Measurements from ENCODE around the gene OPN1MW2.
"Not testable (repeated sequence)": the region's sequence is repeated elsewhere in the genome, so short reads cannot be mapped to it uniquely, and the experiment has no call there.

OPN1MW2 gene

GRCh38 chrX:154238939-154239559, 19.5 kb downstream of the OPN1MW2 start:
- CTCF ChIA-PET, H3K36me3 Mint-ChIP-seq, H3K27ac Mint-ChIP-seq, H3K4me3 Mint-ChIP-seq, H3K27me3 Mint-ChIP-seq, H3K9me3 Mint-ChIP-seq, H3K4me1 Mint-ChIP-seq, DNase-seq: not testable (repeated sequence)

- DNase-seq, H3K36me3 Mint-ChIP-seq, H3K4me3 Mint-ChIP-seq, H3K4me1 Mint-ChIP-seq, H3K9me3 Mint-ChIP-seq, CTCF ChIA-PET, H3K27ac Mint-ChIP-seq, H3K27me3 Mint-ChIP-seq: not testable (repeated sequence)
Measured at GRCh38 chrX:154239982-154240503, 20.5 kb downstream of the OPN1MW2 start.

- H3K4me1 Mint-ChIP-seq, H3K27ac Mint-ChIP-seq, H3K36me3 Mint-ChIP-seq, H3K27me3 Mint-ChIP-seq, H3K4me3 Mint-ChIP-seq, CTCF ChIA-PET, H3K9me3 Mint-ChIP-seq, DNase-seq: not testable (repeated sequence)
Measured at GRCh38 chrX:154247377-154248045, 28.0 kb downstream of the OPN1MW2 start.

- H3K36me3 Mint-ChIP-seq, H3K27me3 Mint-ChIP-seq, H3K9me3 Mint-ChIP-seq, CTCF ChIA-PET, DNase-seq, H3K4me3 Mint-ChIP-seq, H3K27ac Mint-ChIP-seq, H3K4me1 Mint-ChIP-seq: not testable (repeated sequence)
Measured at GRCh38 chrX:154248076-154248475, 28.5 kb downstream of the OPN1MW2 start.

GRCh38 chrX:154257282-154257681, 37.7 kb downstream of the OPN1MW2 start, which contains the start of gene OPN1MW3:
TSS of gene OPN1MW3 (plus strand) at chrX:154257582. CDS start at chrX:154257620, 38 bp downstream.
- CTCF ChIA-PET, H3K9me3 Mint-ChIP-seq, DNase-seq, H3K4me3 Mint-ChIP-seq, H3K27me3 Mint-ChIP-seq, H3K4me1 Mint-ChIP-seq, H3K27ac Mint-ChIP-seq, H3K36me3 Mint-ChIP-seq: not testable (repeated sequence)

GRCh38 chrX:154258711-154259110, 39.2 kb downstream of the OPN1MW2 start:
- H3K27ac Mint-ChIP-seq, H3K4me1 Mint-ChIP-seq, DNase-seq, H3K4me3 Mint-ChIP-seq, H3K36me3 Mint-ChIP-seq, H3K9me3 Mint-ChIP-seq, H3K27me3 Mint-ChIP-seq, CTCF ChIA-PET: not testable (repeated sequence)

GRCh38 chrX:154263072-154263471, 43.5 kb downstream of the OPN1MW2 start:
- H3K36me3 Mint-ChIP-seq, DNase-seq, CTCF ChIA-PET, H3K27ac Mint-ChIP-seq, H3K9me3 Mint-ChIP-seq, H3K27me3 Mint-ChIP-seq, H3K4me3 Mint-ChIP-seq, H3K4me1 Mint-ChIP-seq: not testable (repeated sequence)

GRCh38 chrX:154269245-154269644, 49.7 kb downstream of the OPN1MW2 start:
- H3K27me3 Mint-ChIP-seq, H3K27ac Mint-ChIP-seq, DNase-seq, H3K9me3 Mint-ChIP-seq, H3K4me3 Mint-ChIP-seq, CTCF ChIA-PET, H3K36me3 Mint-ChIP-seq, H3K4me1 Mint-ChIP-seq: not testable (repeated sequence)

All from activated naive CD4-positive, alpha-beta T cell treated with anti-CD3 and anti-CD28 coated beads, Interleukin-2, amount 10 ng/mL, durations not matched to agents 7 days and 5 days (primary cell).